Lower leg skin (tissue), 4 donors: ENCODE measurements around the gene WHRN. TPM values are rescaled to one million over a fixed set of nuclear protein-coding genes. Genes with fewer than 3 reads are reported as not detected.
A peak's percentile ranks its signal among the peaks of the same experiment; 100 is the strongest.

Experiments used
- DNase-seq, 2 donors: peaks; one replicate each; pipeline ENCODE4 v3.0.0-alpha.2; 2019; ENCODE audit warnings: low spot score in 2 of 2
- H3K4me3 ChIP-seq: fragments of 200-600 bp; sonication (generic); 2 replicates; pipeline ENCODE4 v1.5.1; 2017; ENCODE audit warnings: mild to moderate bottlenecking, low read depth; ENCODE audit not compliant: poor library complexity, severe bottlenecking
- CTCF ChIP-seq, 3 donors: fragments of 450-650 bp; IDR thresholded peaks; one replicate each; pipeline ENCODE4 v1.5.1; 2016; ENCODE audit warnings: antibody characterized with exemption in 3 of 3, mild to moderate bottlenecking in 3 of 3, moderate library complexity in 2 of 3
- POLR2A ChIP-seq, 2 donors: fragments of 450-650 bp; IDR thresholded peaks; one replicate each; pipeline ENCODE4 v1.6.1; 2016 to 2017; ENCODE audit warnings: antibody characterized with exemption in 2 of 2, mild to moderate bottlenecking in 1 of 2, moderate library complexity in 1 of 2
- WGBS, 2 donors: methylation state at CpG; one replicate each; pipeline ENCODE4 v1.1.5; 2018; 5-methylcytosine and 5-hydroxymethylcytosine counted together
- intact Hi-C: fragments of 100-400 bp; cut with DNase I; formaldehyde crosslinking; loops from one replicate; pipeline ENCODE4 v1.15.0; 2023; ENCODE audit warnings: low total_unique reads
- total RNA-seq, 4 donors: library from RNA; depleted of rRNA; stranded (reverse); fragments of >200 nt; gene quantifications; one replicate each; pipeline ENCODE4 v1.1.0, GENCODE V29; 2016

The WHRN gene
- total RNA-seq: 10 to 100 TPM in 3 of 4 donors, 1 to 10 TPM in 1; 8.7 to 15.0 (median 10.5) TPM

DNA sequence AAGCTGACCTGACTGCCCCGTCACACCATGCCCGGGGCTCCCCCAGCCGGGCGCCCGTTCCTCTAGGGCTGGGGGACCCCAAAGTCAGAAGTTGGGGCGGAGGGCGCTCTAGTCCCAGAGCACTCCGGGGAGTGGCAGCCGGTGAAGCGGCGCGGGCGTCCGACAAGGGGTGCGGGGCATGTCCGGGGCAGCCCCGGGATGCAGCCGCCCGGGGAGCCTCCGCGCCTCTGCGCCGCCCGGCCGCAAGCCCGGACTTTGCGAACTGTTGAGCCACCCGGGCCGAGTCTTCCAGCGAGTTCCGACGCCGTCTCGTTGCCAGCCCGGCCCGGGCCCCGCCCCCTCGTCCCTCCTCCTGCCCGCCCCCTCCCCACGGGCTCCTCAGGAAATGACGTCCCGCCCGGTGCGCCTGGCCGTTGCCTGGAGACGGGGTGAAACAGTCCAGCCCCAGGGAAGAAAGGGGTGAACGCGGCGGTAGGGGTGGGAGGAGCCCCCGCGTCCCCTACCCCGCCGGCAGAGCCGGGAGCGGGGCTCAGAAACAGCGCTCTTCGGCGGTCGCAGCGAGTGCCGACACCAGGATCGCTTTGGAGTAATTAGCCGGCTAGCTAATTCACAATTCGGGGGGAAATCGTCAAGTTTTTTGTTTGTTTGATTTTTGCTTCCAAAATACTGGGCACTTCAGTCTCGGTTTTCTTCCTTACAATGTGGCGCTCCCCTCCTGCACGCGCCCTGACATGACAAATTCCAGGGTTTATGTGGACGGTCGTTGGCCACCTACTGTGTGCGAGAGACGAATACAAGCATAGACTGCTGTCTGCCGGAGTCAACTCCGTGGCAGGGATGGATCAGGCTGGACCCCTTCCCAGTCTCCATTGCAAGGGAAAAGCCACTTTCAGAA is at the start of gene WHRN:
Gene WHRN, minus strand, starts transcription at position 287 of the 895 bp plus-strand sequence. CDS start 672 bp downstream, outside the sequence.
- H3K4me3 ChIP-seq: peak within 1 kb of the TSS; percentile 59
- peak; percentile 88 to 98 for DNase-seq
- TF ChIP-seq CTCF (IDR thresholded peaks at IDR 0.05): no peak
- TF ChIP-seq POLR2A (IDR thresholded peaks at IDR 0.05): no peak
- intact Hi-C loops: loop anchor here (10.0 kb wide), 1 partner anchor 91 kb away; no protein-coding TSS in a partner anchor
- 1 to 2% methylated on average over 40 to 45 of the region's 75 CpGs for WGBS, 2 donors

DNA sequence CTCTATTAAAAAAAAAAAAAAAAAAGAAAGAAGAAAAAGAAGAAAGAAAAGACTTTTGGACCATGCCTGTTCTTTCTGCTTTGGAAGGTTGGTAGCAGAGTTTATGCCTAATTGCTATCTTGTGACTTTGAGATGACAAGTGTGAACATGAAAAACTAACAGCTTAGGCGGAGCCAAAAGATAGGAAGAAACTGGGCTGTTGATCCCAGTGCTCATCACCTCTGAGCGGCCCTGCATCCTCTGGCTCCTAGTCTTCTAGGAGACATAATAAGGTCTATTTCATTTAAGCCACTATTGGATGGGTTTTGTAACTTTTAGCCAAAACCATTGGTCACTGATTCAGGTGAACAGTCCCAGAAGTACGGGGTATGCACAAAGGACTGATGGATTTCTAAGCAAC is 47.9 kb upstream of the WHRN start:
- TF ChIP-seq POLR2A (IDR thresholded peaks at IDR 0.05) (no peak), CTCF (IDR thresholded peaks at IDR 0.05) (no peak)

GRCh38 chr9:114552706-114553105 is 47.4 kb upstream of the WHRN start:
- TF ChIP-seq CTCF (IDR thresholded peaks at IDR 0.05) (no peak), POLR2A (IDR thresholded peaks at IDR 0.05) (no peak)
- intact Hi-C loops: no loop called here
- WGBS, 2 donors: 83 to 84% methylated on average over 5 of the region's 5 CpGs
- DNase-seq: no peak
- no peak overlapping the region for H3K4me3 ChIP-seq

More for the DNA sequence above, 47.9 kb upstream of the WHRN start:
- H3K4me3 ChIP-seq: no peak overlapping the region
- 87 to 90% methylated on average over 3 of the region's 3 CpGs for WGBS, 2 donors
- intact Hi-C loops: no loop called here
- no peak for DNase-seq

DNA sequence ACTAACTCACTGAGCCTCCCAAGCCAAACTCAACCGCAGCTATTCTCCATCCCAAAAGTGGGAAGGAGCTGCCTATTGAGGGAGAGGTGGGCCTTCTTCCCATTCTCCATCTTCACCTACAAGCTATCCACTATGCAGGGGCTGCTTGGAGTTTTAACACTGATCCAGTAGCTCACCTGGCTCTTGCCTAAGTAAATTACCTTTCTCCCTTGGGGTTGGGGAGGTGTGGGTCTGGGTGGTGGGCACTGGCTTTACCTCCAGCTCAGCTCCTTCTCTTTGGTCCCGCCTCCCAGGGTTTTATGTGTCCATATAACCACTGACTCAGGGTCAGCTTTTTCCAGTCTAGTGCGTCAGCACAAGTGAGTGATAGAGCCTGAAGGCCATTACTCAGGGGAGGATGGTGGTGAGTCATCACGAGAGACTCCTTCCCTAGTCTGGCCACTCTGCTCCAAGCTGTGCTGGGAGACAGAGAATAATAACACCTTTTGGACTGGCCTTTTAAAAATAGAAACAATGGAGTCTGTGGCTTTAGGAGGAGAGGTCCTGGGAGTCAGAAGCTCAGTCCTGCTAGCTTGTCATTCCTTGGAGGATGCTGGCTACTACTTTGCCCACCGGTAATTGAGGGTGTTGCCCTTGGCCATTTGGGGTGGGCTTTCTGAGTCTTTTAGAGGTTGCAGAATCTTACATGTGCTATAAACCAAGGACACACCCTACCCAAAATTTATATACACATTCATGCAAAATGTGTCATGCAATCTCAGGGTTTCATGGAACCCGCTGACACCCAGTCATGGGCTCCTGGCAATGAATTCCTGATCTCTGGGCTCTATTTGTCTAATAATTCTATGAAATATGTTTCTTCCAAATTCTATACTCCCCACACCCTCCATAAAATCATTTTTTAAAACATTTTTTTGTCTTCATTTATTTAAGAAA is 46.7 kb upstream of the WHRN start:
- intact Hi-C loops: no loop called here

More for the DNA sequence above, 46.7 kb upstream of the WHRN start:
- 60 to 65% methylated on average over 6 of the region's 6 CpGs for WGBS, 2 donors
- no peak overlapping the region for H3K4me3 ChIP-seq
- peak in 1 of 2 donors; percentile 69 for DNase-seq
- TF ChIP-seq CTCF (IDR thresholded peaks at IDR 0.05): no peak
